HepG2 (cell line): ENCODE measurements around the gene SIK3. TPM values are rescaled to one million over a fixed set of nuclear protein-coding genes. Genes with fewer than 3 reads are reported as not detected.
A peak's percentile ranks its signal among the peaks of the same experiment; 100 is the strongest.

ENCODE experiments used
- GATAD2A ChIP-seq: IDR thresholded peaks from 2 replicates; pipeline ENCODE4 v1.6.1; 2016
- HMGA1 ChIP-seq: sonication (generic); formaldehyde crosslinking; conservative IDR thresholded peaks from 2 replicates; pipeline ENCODE4 v1.4.0; 2020; ENCODE audit warnings: missing genetic modification reagents
- HNRNPL ChIP-seq: fragments of 200-400 bp; formaldehyde crosslinking; IDR thresholded peaks from 2 replicates; pipeline ENCODE4 v1.6.1; 2017; ENCODE audit warnings: mild to moderate bottlenecking, low read depth, low read length
- JUND ChIP-seq: sonication (generic); formaldehyde crosslinking; IDR thresholded peaks from 2 replicates; pipeline ENCODE4 v1.8.0; 2022; ENCODE audit warnings: mild to moderate bottlenecking, missing genetic modification reagents
- NBN ChIP-seq: fragments of 450-650 bp; conservative IDR thresholded peaks from 2 replicates; pipeline ENCODE4 v1.6.1; 2017
- NFAT5 ChIP-seq: sonication (generic); formaldehyde crosslinking; IDR thresholded peaks from 2 replicates; pipeline ENCODE4 v1.4.0; 2020; ENCODE audit warnings: missing genetic modification reagents
- NFATC3 ChIP-seq: sonication (generic); formaldehyde crosslinking; IDR thresholded peaks from 2 replicates; pipeline ENCODE4 v1.5.1; 2020; ENCODE audit warnings: mild to moderate bottlenecking, missing genetic modification reagents
- TAF15 ChIP-seq: fragments of 200-400 bp; formaldehyde crosslinking; IDR thresholded peaks from one replicate; pipeline ENCODE4 v1.6.1; 2018; ENCODE audit warnings: mild to moderate bottlenecking, low read depth, low read length; ENCODE audit not compliant: poor library complexity, severe bottlenecking
- TERF1 ChIP-seq: sonication (generic); formaldehyde crosslinking; IDR thresholded peaks from 2 replicates; pipeline ENCODE4 v1.8.0; 2022; ENCODE audit warnings: mild to moderate bottlenecking, missing genetic modification reagents, moderate library complexity
- XBP1 ChIP-seq: sonication (generic); formaldehyde crosslinking; IDR thresholded peaks from 2 replicates; pipeline ENCODE4 v1.5.0; 2020; ENCODE audit warnings: missing genetic modification reagents
- ZNF3 ChIP-seq: IDR thresholded peaks from 2 replicates; pipeline ENCODE4 v1.7.0; 2017; ENCODE audit warnings: inconsistent platforms
- ZNF567 ChIP-seq: sonication (generic); formaldehyde crosslinking; IDR thresholded peaks from 2 replicates; pipeline ENCODE4 v1.8.1; 2023; ENCODE audit warnings: mild to moderate bottlenecking, missing genetic modification reagents, borderline replicate concordance
- ZNF687 ChIP-seq: sonication (generic); formaldehyde crosslinking; IDR thresholded peaks from 2 replicates; pipeline ENCODE4 v1.5.1; 2020; ENCODE audit warnings: mild to moderate bottlenecking, missing genetic modification reagents, moderate library complexity
- ZNF713 ChIP-seq: sonication (generic); formaldehyde crosslinking; IDR thresholded peaks from 2 replicates; pipeline ENCODE4 v1.4.0; 2020; ENCODE audit warnings: mild to moderate bottlenecking, missing genetic modification reagents
- ZSCAN31 ChIP-seq: sonication (generic); formaldehyde crosslinking; IDR thresholded peaks from 2 replicates; pipeline ENCODE4 v1.5.0; 2020; ENCODE audit warnings: low read depth, mild to moderate bottlenecking, missing genetic modification reagents
- polyA plus RNA-seq, 8 experiments: library from polyadenylated mRNA; depleted of rRNA in 3 of 8; stranded (reverse) in 7 of 8; unstranded in 1 of 8; fragments of >200 nt; fragmentation: Illumina TruSeq in 4 of 8; extraction: Trizol in 4 of 8; gene quantifications; 2 replicates each; pipeline versions ENCODE4 v1.2.1 to v1.2.3, GENCODE V29; 2011 to 2016; ENCODE audit warnings: low read depth in 4 of 8, missing spikeins in 1 of 8, mixed read lengths in 1 of 8; ENCODE audit not compliant: insufficient read depth in 1 of 8
- total RNA-seq, 5 experiments: library from RNA; depleted of rRNA; stranded (reverse); fragments of >200 nt; fragmentation: Illumina TruSeq; extraction: Trizol; gene quantifications; 2 replicates each; pipeline ENCODE4 v1.2.3, GENCODE V29; 2016; ENCODE audit warnings: low read depth in 1 of 5
- TF ChIP-seq, protein P1 (sequence below): sonication (generic); formaldehyde crosslinking; IDR thresholded peaks from 2 replicates; pipeline ENCODE4 v1.9.0; 2021; ENCODE audit warnings: missing genetic modification reagents, borderline replicate concordance
- TF ChIP-seq, protein P2 (sequence below): IDR thresholded peaks from 2 replicates; pipeline ENCODE4 v1.6.1; 2016; ENCODE audit warnings: low read depth, borderline replicate concordance

The SIK3 gene
- total and polyA plus RNA-seq, 2 of the 13 experiments (the other 11 are each of a cell fraction or from before 2014, with no cell fraction given), result 5.7 to 9.8 TPM

GRCh38 chr11:117143871-117144476, 45.7 kb upstream of the SIK3 start, which contains the start of gene PAFAH1B2 (continued):
- TF ChIP-seq ZNF3 (CRISPR knock-in tag) (no peak), ZNF713 (CRISPR knock-in tag) (no peak), JUND (CRISPR knock-in tag) (no peak), ZNF567 (0 out of 2 replicates have a peak, but pooled peaks have one; percentile 52), ZSCAN31 (CRISPR knock-in tag) (peak; percentile 92), NFAT5 (CRISPR knock-in tag) (peak; percentile 79; the same call in 1 of the 2 replicates), NFATC3 (CRISPR knock-in tag) (peak; percentile 91; the same call in 1 of the 2 replicates), HMGA1 (no peak), TAF15 (peak; percentile 18), XBP1 (CRISPR knock-in tag) (no peak), NBN (no peak), TERF1 (CRISPR knock-in tag) (no peak), GATAD2A (CRISPR knock-in tag) (peak; percentile 65), ZNF687 (CRISPR knock-in tag) (peak; percentile 99), HNRNPL (peak; percentile 30; the same call in 1 of the 2 replicates)
- TF ChIP-seq, protein P1, sequence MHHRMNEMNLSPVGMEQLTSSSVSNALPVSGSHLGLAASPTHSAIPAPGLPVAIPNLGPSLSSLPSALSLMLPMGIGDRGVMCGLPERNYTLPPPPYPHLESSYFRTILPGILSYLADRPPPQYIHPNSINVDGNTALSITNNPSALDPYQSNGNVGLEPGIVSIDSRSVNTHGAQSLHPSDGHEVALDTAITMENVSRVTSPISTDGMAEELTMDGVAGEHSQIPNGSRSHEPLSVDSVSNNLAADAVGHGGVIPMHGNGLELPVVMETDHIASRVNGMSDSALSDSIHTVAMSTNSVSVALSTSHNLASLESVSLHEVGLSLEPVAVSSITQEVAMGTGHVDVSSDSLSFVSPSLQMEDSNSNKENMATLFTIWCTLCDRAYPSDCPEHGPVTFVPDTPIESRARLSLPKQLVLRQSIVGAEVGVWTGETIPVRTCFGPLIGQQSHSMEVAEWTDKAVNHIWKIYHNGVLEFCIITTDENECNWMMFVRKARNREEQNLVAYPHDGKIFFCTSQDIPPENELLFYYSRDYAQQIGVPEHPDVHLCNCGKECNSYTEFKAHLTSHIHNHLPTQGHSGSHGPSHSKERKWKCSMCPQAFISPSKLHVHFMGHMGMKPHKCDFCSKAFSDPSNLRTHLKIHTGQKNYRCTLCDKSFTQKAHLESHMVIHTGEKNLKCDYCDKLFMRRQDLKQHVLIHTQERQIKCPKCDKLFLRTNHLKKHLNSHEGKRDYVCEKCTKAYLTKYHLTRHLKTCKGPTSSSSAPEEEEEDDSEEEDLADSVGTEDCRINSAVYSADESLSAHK (CRISPR knock-in tag), result no peak
- TF ChIP-seq, protein P2, sequence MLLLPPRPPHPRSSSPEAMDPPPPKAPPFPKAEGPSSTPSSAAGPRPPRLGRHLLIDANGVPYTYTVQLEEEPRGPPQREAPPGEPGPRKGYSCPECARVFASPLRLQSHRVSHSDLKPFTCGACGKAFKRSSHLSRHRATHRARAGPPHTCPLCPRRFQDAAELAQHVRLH, result peak; percentile 93
